Fibroblast of skin of scalp (primary cell): ENCODE measurements around the gene TTC12.

Source experiments
- DNase-seq: peaks from one replicate; pipeline ENCODE4 v3.0.0-alpha.2; 2013

Gene TTC12

DNA sequence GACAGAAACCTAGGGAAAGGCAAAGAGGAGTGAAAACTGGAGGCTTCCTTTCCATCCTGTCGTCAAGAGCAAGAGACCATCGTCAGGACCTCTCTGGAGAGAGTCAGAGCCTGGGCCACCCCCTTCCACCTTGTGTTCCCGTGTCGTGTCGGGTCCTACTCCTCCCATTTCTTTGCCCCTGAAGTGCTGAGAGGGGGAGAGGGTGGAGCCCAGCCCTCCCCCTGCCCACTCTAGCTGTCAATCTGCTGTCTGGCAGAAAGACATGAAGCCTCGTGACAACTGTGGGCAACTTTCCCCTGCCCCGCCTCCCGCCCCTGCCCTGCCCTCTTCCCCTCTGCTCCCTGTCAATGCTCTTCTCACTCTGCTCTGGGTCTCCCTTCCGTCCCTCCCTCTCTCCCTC lies 93.8 kb downstream of the TTC12 start:
- no peak for DNase-seq

DNA sequence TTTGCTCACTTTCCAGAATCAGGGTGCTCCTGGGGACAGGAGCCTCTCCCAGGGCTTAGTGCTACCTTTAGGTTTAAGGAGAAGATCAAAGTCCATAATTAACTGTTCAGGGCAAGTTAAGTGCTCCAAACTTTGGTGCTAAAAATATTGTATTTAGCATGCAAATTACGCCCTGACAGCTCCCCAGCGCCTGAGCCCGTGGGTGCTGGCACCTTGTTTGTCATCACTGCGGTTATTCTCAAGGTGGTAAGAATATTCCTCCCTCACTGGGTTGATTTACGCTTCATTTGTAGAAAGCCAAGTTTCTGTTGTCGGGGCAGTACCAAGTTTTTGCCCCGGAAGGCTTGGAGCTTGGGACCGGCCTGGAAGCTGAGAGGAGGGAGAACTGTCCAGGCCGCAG lies 94.5 kb downstream of the TTC12 start:
- no peak for DNase-seq

DNA sequence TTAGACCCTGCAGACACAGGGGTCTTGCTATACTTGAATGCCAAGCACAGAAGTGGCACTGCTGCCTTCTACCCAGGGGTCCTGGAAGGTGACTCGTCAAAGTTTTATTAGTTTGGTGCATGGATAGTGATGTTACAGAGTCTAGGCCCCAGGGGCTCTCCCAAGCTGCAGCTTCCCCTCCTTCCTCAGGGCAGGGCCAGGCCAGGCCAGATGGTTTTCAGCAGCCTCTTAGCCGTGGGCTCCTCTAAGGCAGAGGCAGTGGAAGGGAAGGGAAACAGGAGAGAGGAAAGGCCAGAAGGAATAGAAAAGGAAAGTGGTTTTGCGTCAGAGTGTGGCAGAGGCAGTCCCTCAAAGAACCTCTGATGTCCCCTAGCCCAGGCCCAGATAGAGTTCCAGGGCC lies 95.1 kb downstream of the TTC12 start:
- no peak for DNase-seq

DNA sequence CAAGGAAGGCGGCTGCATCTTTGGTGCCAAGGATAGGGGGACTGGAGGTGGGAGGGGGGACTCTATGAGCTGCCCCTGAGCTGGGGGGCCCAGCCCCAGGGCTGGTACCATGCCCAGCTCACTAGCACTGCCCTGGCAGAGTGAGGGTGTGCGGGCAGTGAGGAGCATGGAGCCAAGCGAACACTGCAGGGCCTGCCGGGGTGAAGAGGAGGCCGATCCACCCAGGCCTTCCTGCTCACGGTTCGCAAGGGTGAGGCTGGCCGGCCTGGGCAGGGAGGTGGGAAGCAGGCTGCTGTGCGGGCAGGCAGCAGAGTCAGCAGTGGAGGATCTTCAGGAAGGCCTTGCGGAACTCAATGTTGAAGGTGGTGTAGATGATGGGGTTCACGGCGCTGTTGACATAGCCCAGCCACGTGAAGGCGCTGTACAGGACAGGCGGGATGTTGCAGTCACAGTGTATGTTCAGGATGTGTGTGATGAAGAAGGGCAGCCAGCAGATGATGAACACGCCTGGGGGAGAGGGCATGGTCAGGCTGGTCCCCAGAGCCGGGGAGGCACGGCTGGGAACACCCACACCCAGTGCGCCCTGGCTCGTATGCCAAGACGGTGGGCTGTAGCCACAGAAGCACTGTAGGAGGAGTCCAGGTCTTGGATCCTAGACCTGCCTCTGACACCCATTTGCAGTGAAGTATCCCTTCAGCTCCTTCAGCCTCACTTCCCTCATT lies 96.2 kb downstream of the TTC12 start:
- no peak for DNase-seq

DNA sequence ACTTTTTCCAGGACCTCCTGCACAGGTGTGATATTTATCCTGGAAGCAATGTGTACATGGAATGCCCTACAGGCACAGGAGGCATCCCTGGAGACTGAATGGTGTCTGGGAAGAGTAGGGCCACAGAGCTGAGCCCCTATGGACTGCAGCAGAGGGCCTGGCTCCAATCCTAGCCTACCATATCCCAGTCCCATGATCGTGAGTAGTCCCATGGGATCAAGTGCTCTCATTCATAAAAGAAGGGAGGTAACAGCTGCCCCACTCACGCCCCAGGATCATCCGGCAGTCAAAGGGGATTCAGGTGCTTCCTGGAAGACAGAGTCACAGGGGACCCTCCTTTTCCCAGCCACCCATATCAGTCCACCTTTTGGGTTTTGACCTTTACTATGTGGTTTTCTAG lies 97.2 kb downstream of the TTC12 start:
- DNase-seq = no peak

DNA sequence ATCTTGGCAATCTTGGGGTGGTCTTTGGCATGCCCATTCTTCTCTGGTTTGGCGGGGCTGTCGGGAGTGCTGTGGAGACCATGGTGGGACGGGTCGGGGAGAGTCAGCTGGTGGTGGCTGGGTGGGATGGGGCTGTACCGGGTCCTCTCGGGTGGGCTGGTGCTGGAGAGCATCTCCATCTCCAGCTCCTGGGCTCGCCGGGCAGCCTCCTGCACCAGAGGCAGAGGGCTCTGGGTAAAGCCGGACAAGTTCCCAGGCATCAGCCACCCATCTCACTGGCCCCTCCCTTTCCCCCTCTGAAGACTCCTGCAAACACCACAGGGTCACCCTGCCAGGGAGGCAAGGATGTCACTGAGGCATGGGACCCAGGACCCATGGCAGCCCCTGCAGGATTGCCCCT lies 98.3 kb downstream of the TTC12 start:
- no peak for DNase-seq

DNA sequence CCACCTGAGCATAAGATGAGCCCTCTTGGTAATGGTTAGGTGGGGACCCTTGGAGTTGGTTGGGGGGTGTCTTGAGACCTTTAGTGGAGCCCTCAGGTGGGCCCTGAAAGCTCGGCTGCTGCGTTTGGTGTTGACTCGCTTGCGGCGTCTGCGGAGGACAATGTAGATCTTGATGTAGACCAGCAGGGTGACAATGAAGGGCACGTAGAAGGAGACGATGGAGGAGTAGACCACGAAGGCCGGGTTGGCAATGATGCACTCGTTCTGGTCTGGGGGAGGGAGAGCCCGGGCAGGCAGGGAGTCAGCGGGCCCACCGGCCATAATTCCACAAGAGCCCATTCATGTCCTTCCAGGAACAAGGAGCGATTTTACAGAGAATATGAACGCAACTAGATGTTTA lies 101.0 kb downstream of the TTC12 start:
- no peak for DNase-seq
